ENCODE measurements around the gene STRADA.

STRADA gene

GRCh38 chr17:63688396-63689020 lies 53.1 kb downstream of the STRADA start:
- TF ChIP-seq SIN3A (IDR thresholded peaks at IDR 0.05; ENCODE audit: borderline replicate concordance, insufficient read depth, low read length) (no peak), FOXP2 (optimal IDR thresholded peaks at IDR 0.05; ENCODE audit: borderline replicate concordance, extremely low read depth, extremely low read length, insufficient read depth) (no peak), TAF1 (IDR thresholded peaks at IDR 0.05; ENCODE audit: borderline replicate concordance, insufficient read depth, low read length) (no peak), POLR2AphosphoS5 (IDR thresholded peaks at IDR 0.05; ENCODE audit: low read depth, low read length) (no peak), REST (IDR thresholded peaks at IDR 0.05; ENCODE audit: insufficient read depth in 1 of 2, low read depth in 2 of 2, low read length in 2 of 2) (no peak)

- TF ChIP-seq POLR2AphosphoS5 (IDR thresholded peaks at IDR 0.05; ENCODE audit: low read depth, low read length) (no peak), FOXP2 (optimal IDR thresholded peaks at IDR 0.05; ENCODE audit: borderline replicate concordance, extremely low read depth, extremely low read length, insufficient read depth) (no peak), SIN3A (IDR thresholded peaks at IDR 0.05; ENCODE audit: borderline replicate concordance, insufficient read depth, low read length) (no peak), TAF1 (IDR thresholded peaks at IDR 0.05; ENCODE audit: borderline replicate concordance, insufficient read depth, low read length) (no peak), REST (IDR thresholded peaks at IDR 0.05; ENCODE audit: insufficient read depth in 1 of 2, low read depth in 2 of 2, low read length in 2 of 2) (no peak)
Measured at GRCh38 chr17:63686138-63686685, 55.4 kb downstream of the STRADA start.

- TF ChIP-seq POLR2AphosphoS5 (IDR thresholded peaks at IDR 0.05; ENCODE audit: low read depth, low read length), result no peak
- no peak for TF ChIP-seq REST (IDR thresholded peaks at IDR 0.05; ENCODE audit: insufficient read depth in 1 of 2, low read depth in 2 of 2, low read length in 2 of 2)
- TF ChIP-seq TAF1 (IDR thresholded peaks at IDR 0.05; ENCODE audit: borderline replicate concordance, insufficient read depth, low read length), result no peak
- no peak for TF ChIP-seq FOXP2 (optimal IDR thresholded peaks at IDR 0.05; ENCODE audit: borderline replicate concordance, extremely low read depth, extremely low read length, insufficient read depth)
- TF ChIP-seq SIN3A (IDR thresholded peaks at IDR 0.05; ENCODE audit: borderline replicate concordance, insufficient read depth, low read length), result no peak
Measured at GRCh38 chr17:63685578-63685977, 56.0 kb downstream of the STRADA start.

GRCh38 chr17:63685041-63685440 lies 56.6 kb downstream of the STRADA start:
- TF ChIP-seq FOXP2 (optimal IDR thresholded peaks at IDR 0.05; ENCODE audit: borderline replicate concordance, extremely low read depth, extremely low read length, insufficient read depth), result no peak
- TF ChIP-seq TAF1 (IDR thresholded peaks at IDR 0.05; ENCODE audit: borderline replicate concordance, insufficient read depth, low read length), result no peak
- no peak for TF ChIP-seq SIN3A (IDR thresholded peaks at IDR 0.05; ENCODE audit: borderline replicate concordance, insufficient read depth, low read length)
- no peak for TF ChIP-seq POLR2AphosphoS5 (IDR thresholded peaks at IDR 0.05; ENCODE audit: low read depth, low read length)
- TF ChIP-seq REST (IDR thresholded peaks at IDR 0.05; ENCODE audit: insufficient read depth in 1 of 2, low read depth in 2 of 2, low read length in 2 of 2), result no peak

All from PFSK-1 (cell line).